Adrenal gland (tissue), 12 donors: ENCODE measurements around the gene TSFM. TPM values are rescaled to one million over a fixed set of nuclear protein-coding genes. Genes with fewer than 3 reads are reported as not detected.

Experiments used
- DNase-seq, 7 donors: peaks; one replicate each; pipeline ENCODE4 v3.0.0-alpha.2; 2019 to 2020
- H3K27ac ChIP-seq, 5 donors: fragments of 200-600 bp; sonication (generic) in 4 of 5; 1 replicate in 3 of 5; 2 replicates in 2 of 5; pipeline versions ENCODE4 v1.5.1 to v1.8.0; 2016 to 2020; ENCODE audit warnings: mild to moderate bottlenecking in 1 of 5
- H3K27me3 ChIP-seq: fragments of 200-600 bp; 2 replicates; pipeline ENCODE4 v1.8.0; 2021
- H3K36me3 ChIP-seq, 2 donors: fragments of 200-600 bp; replicated peaks in 1 of 2; 1 replicate in 1 of 2; 2 replicates in 1 of 2; pipeline versions ENCODE4 v1.5.1 to v1.8.0; 2018 to 2022
- H3K4me1 ChIP-seq, 2 donors: fragments of 200-600 bp; replicated peaks in 1 of 2; 1 replicate in 1 of 2; 2 replicates in 1 of 2; pipeline versions ENCODE4 v1.5.1 to v1.8.0; 2018 to 2021
- H3K4me3 ChIP-seq, 4 donors: fragments of 200-600 bp; sonication (generic) in 3 of 4; one replicate each; pipeline ENCODE4 v1.5.1; 2016 to 2018
- H3K9me3 ChIP-seq, 3 donors: fragments of 200-600 bp; sonication (generic) in 1 of 3; replicated peaks in 1 of 3; 1 replicate in 2 of 3; 2 replicates in 1 of 3; pipeline versions ENCODE4 v1.5.1 to v1.8.0; 2016 to 2021
- CTCF ChIP-seq, 6 experiments: fragments of 450-650 bp in 4 of 6; fragments of 200-600 bp in 2 of 6; sonication (generic) in 1 of 6; IDR thresholded peaks; 1 replicate in 5 of 6; 2 replicates in 1 of 6; pipeline versions ENCODE4 v1.5.1 to v1.8.0; 2016 to 2021; ENCODE audit warnings: antibody characterized with exemption in 6 of 6, mild to moderate bottlenecking in 2 of 6, moderate library complexity in 1 of 6
- POLR2A ChIP-seq, 2 donors: fragments of 450-650 bp; IDR thresholded peaks; one replicate each; pipeline ENCODE4 v1.6.1; 2017; ENCODE audit warnings: antibody characterized with exemption in 2 of 2, mild to moderate bottlenecking in 2 of 2, moderate library complexity in 1 of 2
- WGBS, 4 donors: extraction: QIAGEN DNeasy Blood & Tissue Kit in 2 of 4; methylation state at CpG; one replicate each; pipeline versions ENCODE4 v1.1.5 to v1.1.7; 2013 to 2017; 5-methylcytosine and 5-hydroxymethylcytosine counted together
- intact Hi-C, 2 donors: fragments of 100-400 bp; cut with DNase I; formaldehyde crosslinking; loops; one replicate each; pipeline versions ENCODE4 v1.14.1 to v1.15.0; 2022 to 2023
- polyA plus RNA-seq, 3 donors: library from polyadenylated mRNA; stranded (reverse); fragments of 200-250 nt in 2 of 3; fragments of 350-450 nt in 1 of 3; fragmentation: Illumina TruSeq in 1 of 3; extraction: RNeasy Lipid Tissue Mini Kit (QIAGEN cat#74804) in 1 of 3; gene quantifications; one replicate each; pipeline ENCODE4 v1.2.3, GENCODE V29; 2013 to 2014
- total RNA-seq, 9 donors: library from RNA; depleted of rRNA in 4 of 9; stranded (reverse); fragments of >200 nt in 4 of 9; fragments of 120-200 nt in 1 of 9; fragmentation: NEBNext Ultra II Directional in 1 of 9; extraction: Animal tissue kit (Norgen Biotek cat#: 25700) in 1 of 9; gene quantifications; one replicate each; pipeline versions ENCODE4 v1.1.0 to v1.2.4, GENCODE V29; 2013 to 2023
- donor health status: healthy with polysubstance abuse.
- donor health status: Bipolar disorder and iron deficiency.
- donor health status: DM: yes; HTN: yes; CAD: no.
- donor health status: DM: no; HTN: no; CAD: no.
- donor health status: DM: no; HTN: no; CAD: no.
- donor health status: DM: yes; HTN: yes; CAD: no.

Gene TSFM
- total and polyA plus RNA-seq, 12 donors = 31.5 to 107 (median 69.5) TPM

GRCh38 chr12:57737467-57738460 lies 44.8 kb upstream of the TSFM start:
- intact Hi-C loops = no loop called here
- Histone ChIP-seq H3K4me1 (peaks cover 14 to 25% of the 10 kb centered on the region in 2 donors), H3K9me3 (no peaks in the 10 kb centered on the region), H3K36me3 (no peaks in the 10 kb centered on the region), H3K4me3 (peak overlapping the region in 1 of 4 donors; percentile 36), H3K27me3 (peaks cover 48% of the 10 kb centered on the region), H3K27ac (no peak overlapping the region)
- 21 to 58% (median 24%) methylated on average over 10 to 108 of the region's 110 CpGs; no CpG with 5 or more reads in 1 of the 4 donors for WGBS, 4 donors
- no peak for TF ChIP-seq POLR2A (IDR thresholded peaks at IDR 0.05)
- TF ChIP-seq CTCF (IDR thresholded peaks at IDR 0.05) = no peak
- peak in 1 of 7 donors; percentile 35 for DNase-seq

GRCh38 chr12:57738661-57739237 lies 43.8 kb upstream of the TSFM start, which contains the start of gene AGAP2:
Gene AGAP2 (minus strand): TSS chr12:57738742. CDS start chr12:57738246, 496 bp downstream.
- Histone ChIP-seq H3K27me3 (peaks cover 46% of the 10 kb centered on the region), H3K4me3 (peak within 1 kb of the TSS in 1 of 4 donors; percentile 36), H3K27ac (no peak within 1 kb of the TSS), H3K36me3 (no peaks in the 10 kb centered on the region), H3K4me1 (peaks cover 14 to 25% of the 10 kb centered on the region in 2 donors), H3K9me3 (no peaks in the 10 kb centered on the region)
- WGBS, 4 donors = 7 to 20% (median 17%) methylated on average over 9 to 36 of the region's 36 CpGs
- intact Hi-C loops = no loop called here
- no peak for TF ChIP-seq CTCF (IDR thresholded peaks at IDR 0.05)
- TF ChIP-seq POLR2A (IDR thresholded peaks at IDR 0.05) = no peak
- DNase-seq = no peak

- Histone ChIP-seq H3K27ac (no peak overlapping the region), H3K36me3 (no peaks in the 10 kb centered on the region), H3K4me3 (no peak overlapping the region), H3K9me3 (no peaks in the 10 kb centered on the region), H3K27me3 (peaks cover 44% of the 10 kb centered on the region), H3K4me1 (peaks cover 14 to 25% of the 10 kb centered on the region in 2 donors)
- TF ChIP-seq CTCF (IDR thresholded peaks at IDR 0.05) (no peak), POLR2A (IDR thresholded peaks at IDR 0.05) (no peak)
- intact Hi-C loops = no loop called here
- DNase-seq = no peak
- WGBS, 4 donors = 25 to 32% (median 29%) methylated on average over 7 of the region's 7 CpGs
These were observed 43.2 kb upstream of the TSFM start for GRCh38 chr12:57739387-57739786.

GRCh38 chr12:57739914-57740538 lies 42.6 kb upstream of the TSFM start:
- WGBS, 4 donors = 27 to 42% (median 37%) methylated on average over 3 to 10 of the region's 10 CpGs
- Histone ChIP-seq H3K27me3 (peaks cover 41% of the 10 kb centered on the region), H3K27ac (no peak overlapping the region), H3K4me1 (peaks cover 14 to 25% of the 10 kb centered on the region in 2 donors), H3K9me3 (no peaks in the 10 kb centered on the region), H3K36me3 (no peaks in the 10 kb centered on the region), H3K4me3 (no peak overlapping the region)
- no peak for DNase-seq
- intact Hi-C loops = no loop called here
- TF ChIP-seq POLR2A (IDR thresholded peaks at IDR 0.05) (no peak), CTCF (IDR thresholded peaks at IDR 0.05) (no peak)
